HG02798 (cell line): ENCODE measurements around the gene AP3S2.
"Not testable (repeated sequence)": the region's sequence is repeated elsewhere in the genome, so short reads cannot be mapped to it uniquely, and the experiment has no call there.

Experiments
- ATAC-seq: cut with Tn5 transposase; IDR thresholded peaks from one replicate; pipeline ENCODE4 v1.9.1; 2021; ENCODE audit warnings: mild to moderate bottlenecking; ENCODE audit not compliant: unreplicated experiment, poor library complexity

The AP3S2 gene

DNA sequence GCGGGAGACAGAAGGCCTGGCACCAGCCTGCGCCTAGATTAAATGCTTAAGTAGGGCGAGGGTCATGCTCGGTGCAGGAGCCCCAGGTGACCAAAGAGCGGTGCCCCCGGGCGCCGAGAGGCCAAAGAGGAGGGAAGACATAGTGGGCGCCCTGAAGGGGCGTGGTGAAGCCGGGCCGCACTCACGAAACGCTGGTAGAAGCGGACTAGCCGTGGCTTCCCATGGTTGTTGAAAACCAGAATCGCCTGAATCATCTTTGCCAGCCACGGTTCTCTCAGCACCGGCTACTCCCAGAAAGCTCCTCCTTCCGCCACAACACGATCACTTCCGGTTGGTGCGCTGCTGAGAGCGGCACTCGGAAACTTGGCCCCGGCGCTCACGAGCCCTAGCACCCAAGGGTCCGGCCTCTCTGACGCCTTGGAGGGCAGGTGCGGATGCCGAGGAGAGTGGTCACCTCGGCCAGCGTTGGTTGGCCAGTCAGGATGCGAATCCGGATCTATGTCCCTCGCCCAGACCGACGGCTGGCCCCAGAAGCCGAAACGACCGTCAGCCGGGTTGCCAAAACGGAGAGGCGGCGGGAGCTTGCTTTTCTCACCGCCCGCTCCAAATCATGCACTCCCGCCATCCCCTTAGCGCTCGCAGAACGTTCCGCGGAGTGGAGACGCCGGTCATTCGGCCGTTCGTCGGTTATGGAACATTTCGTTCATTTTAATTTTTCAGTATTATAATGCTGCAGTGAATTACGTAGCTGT is at the start of gene AP3S2:
Gene AP3S2, minus strand, starts transcription at position 299 of the 752 bp plus-strand sequence. Its CDS starts 45 bp downstream, at position 254.
- peak; percentile 94 for ATAC-seq

DNA sequence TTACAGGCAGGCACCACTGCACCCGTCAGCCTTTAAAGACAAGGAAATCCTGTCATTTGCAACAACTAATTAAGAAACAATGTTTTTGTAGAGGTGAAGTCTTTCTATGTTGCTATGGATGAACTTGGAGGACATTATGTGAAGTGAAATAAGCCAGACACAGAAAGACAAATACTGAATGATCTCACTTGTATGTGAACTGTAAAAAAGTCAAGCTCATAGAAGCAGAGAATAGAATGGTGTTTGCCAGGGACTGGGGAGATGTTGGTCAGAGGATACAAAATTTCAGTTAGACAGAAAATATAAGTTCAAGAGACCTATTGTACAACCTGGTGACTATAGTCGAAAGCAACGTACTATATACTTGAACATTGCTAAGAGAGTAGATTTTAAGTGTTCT is 46.1 kb upstream of the AP3S2 start:
- no peak for ATAC-seq

DNA sequence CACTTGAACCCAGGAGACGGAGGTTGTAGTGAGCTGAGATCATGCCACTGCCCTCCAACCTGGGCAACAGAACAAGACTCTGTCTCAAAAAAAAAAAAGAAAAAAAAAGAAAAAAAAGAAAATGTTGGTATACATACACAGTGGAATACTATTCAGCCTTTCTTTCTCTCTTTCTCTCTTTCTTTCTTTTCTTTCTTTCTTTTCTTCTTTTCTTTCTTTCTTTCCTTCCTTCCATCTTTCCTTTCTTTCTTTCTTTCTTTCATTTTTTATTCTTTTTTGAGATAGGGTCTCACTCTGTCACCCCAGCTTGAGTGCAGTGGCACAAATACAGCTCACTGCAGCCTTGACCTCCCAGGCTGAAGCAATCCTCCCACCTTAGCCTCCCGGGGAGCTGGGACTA is 45.6 kb upstream of the AP3S2 start:
- not testable (repeated sequence) for ATAC-seq

DNA sequence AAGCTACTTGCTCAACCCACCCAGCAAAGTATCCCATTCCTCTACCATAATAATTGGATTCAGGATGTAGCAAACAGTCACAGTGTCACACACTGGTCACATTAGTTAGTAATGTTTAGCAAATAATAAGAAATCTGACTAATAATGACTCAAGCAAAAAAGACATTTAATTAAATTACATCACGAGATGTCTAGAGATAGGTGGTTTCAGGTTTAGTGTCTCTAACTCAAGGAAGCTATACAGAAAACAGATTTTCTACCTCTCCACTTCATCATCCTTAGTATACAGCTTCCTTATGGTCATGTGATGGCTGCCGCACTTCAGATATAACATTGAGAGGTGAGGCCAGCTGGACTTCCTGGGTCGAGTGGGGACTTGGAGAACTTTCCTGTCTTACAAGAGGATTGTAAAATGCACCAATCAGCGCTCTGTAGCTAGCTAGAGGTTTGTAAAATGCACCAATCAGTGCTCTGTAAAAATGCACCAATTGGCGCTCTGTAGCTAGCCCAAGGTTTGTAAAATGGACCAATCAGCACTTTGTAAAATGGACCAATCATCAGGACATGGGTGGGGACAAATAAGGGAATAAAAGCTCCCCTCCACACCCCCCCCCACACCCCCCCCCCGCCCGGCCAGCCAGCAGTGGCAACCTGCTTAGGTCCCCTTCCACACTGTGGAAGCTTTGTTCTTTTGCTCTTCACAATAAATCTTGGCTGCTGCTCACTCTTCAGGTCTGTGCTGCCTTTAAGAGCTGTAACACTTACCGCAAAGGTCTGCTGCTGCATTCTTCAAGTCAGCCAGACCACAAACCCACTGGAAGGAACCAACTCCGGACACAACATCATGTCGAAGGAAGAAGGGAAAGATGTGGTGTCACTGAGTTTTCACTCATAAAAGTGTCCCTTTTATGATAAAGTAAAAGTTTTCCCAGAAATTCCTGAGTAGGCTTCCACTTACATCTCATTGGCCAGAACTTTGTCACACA is 43.9 kb upstream of the AP3S2 start:
- ATAC-seq = no peak

DNA sequence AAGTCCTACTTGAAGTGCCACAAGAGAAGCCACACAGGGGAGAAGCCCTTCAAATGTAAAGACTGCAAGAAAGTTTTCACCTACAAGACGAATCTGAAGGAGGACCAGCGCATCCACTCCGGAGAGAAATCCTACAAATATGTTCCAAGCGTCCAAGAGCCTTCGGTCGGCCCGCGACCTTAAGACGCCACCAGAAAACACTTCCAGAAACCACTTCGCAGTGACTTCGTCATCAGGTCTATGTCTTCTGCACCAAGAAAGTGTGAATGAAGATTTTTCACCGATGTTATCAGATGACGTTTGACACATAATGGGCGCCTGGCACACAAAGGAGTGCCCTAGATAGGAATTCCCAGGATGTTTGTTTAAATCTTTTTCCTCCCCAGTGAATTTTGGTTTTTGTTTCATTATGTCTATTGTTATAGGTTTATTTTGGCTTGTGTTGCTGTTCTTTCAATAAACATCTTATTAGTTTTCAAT is 43.0 kb upstream of the AP3S2 start:
- ATAC-seq = no peak

DNA sequence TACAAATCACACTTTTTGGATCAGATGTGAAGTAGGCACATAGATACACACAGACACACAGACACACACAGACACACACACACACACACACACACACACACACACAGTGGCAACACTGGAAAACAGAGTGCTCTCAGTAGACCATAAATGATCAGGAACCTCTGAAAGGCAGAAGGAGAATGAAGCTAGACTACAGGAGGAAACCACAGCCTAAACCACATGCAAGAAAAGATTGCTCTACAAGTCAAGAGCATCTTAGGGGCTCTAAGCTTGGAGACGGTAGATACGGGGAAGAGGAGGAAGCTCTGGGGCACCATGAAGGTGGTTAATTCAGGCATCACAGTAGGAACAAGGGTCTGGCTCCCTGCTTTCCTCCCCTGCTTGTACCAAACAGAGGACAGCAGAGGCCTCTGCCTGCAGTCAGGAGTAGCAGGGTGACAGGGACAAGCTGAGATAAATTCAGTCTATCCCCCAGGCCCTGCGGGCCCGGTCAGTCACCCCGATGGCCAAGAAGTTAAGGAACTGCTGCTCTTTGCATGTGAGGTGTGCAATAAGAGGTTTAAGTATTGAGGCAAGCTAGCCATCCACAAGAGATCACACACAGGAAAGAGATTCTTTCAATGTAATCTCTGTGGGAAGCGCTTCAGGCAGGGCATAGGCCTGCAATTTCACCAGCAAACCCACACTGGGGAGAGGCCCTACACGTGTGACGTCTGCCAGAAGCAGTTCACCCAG is 42.4 kb upstream of the AP3S2 start:
- no peak for ATAC-seq

DNA sequence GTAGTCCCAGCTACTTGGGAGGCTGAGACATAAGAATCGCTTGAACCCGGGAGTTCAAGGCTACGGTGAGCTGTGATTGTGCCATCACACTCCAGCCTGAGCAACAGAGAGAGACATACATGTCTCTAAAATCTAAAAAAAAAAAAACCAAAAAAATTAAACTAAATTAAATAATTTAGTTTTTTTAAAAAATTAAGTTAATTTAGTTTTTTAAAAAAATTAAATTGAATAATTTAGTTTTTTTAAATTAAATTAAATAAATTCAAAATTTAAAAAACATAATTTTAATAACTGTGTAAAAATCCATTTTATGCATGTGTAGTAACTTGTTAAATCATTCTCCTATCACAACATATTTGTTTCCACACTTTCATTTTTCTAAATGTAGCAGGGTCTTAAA is 39.1 kb upstream of the AP3S2 start:
- no peak for ATAC-seq

DNA sequence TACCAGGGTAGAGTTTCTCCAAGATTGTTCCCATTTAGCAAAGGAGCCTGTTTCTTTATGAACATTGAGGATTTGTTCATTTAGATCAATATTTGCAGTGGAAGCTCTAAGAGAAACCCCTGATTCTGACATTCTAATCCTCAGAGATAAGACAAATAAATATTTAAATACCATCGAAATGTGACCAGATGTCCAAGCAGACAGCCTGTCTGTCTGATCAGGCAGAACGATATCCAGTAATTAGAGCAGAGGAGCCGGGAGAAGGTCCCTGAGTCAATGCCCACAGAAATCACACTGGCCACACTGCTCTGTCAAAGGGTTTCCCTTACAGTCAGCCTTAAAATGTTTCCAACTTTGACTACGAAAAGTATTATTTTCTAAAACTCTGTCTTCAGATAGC is 34.6 kb upstream of the AP3S2 start:
- ATAC-seq = no peak

DNA sequence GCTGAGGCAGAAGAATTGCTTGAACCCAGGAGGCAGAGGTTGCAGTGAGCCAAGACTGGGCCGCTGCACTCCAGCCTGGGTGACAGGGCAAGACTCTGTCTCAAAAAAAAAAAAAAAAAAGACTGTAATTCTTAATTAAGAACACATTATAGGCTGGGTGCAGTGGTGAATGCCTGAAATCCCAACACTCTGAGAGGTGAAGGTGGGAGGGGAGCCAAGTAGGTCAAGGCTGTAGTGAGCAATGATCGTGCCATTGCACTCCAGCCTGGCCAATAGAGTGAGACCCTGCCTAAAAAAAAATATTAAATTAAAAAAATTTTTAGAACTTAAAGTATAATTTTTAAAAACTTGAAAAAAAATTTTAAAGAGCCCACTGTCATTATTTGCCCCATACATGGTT is 32.4 kb upstream of the AP3S2 start:
- ATAC-seq = no peak

DNA sequence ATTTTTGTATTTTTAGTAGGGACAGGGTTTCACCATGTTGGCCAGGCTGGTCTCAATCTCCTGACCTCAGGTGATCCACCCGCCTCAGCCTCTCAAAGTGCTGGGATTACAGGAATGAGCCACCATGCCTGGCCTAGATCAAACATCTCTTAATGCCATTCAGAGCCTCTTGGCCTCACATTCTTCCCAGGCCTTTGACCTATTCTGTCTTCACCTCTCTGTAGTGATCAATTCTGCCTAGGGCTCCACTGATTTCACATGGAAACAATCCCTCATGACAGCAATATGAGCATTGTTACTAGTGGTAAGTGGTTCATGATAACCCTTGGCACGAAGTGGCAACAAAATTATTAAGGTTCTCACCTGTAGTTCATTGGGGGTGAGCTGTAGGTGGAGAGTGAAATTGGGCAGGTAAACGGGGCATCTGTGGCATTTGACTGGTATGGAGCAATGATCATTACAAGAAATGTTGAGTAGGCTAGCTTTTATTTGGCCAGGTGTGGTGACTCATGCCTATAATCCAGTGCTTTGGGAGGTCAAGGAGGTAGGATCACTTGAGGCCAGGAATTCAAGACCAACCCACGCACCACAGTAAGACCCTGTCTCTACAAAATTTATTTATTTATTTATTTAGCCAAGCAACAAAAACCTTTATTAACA is 23.8 kb upstream of the AP3S2 start:
- ATAC-seq = no peak

DNA sequence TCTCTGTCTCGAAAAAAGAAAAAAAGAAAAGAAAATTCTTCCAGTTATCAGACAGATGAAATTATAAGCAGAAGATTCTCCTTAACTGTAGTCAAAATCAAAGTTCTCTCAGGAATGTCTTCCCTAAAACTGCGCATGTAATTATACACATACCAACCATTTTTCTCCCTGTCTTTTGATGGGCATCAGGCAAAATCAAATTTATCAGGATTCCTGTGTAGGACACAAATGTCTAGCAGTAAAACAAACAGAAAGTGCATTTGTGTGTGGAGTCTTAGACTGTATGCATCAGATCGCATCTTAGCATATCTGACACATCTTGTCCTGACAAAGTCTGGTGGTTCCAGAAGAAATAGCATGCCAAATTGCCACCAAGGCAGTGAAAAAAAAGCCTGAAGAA is 22.9 kb upstream of the AP3S2 start:
- ATAC-seq = no peak

DNA sequence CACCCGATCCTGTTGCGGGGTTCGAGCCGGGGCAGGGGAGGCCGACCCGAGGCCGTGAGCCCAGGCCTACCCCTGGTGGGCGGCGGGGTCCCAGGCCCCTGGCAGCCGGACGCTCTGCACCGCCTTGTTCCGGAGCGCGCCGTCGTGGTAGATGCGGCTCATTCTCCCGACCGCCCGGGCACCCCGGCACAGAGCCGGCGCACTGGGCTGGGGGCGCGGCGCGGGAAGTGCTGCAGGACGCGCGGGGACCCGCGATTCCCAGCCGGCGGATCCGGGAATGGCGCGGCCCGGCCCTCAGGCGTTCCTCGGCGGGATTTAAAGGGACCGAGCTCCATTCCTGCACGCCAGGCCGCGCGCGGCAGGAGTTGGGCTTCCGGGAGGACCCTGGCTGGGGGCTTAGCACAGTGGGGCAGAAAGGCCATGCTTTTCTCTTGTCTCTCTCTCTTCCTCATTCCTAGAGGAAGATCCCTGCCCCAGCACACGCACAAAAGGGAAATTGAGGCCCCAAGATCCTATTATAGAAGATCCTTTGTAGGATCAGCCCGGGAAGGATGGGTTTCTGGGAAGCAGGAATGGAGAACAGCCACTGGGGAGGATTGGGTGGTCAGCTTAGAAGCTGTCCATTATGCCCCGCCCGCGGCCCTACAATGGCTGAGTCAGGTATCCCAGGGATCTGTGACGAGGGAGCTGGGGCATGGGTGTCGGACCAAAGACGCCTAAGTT is 19.0 kb upstream of the AP3S2 start, which contains the start of gene ARPIN:
Gene ARPIN, minus strand, starts transcription at position 279 of the 723 bp plus-strand sequence. Its CDS starts 117 bp downstream, at position 162.
- ATAC-seq = no peak

DNA sequence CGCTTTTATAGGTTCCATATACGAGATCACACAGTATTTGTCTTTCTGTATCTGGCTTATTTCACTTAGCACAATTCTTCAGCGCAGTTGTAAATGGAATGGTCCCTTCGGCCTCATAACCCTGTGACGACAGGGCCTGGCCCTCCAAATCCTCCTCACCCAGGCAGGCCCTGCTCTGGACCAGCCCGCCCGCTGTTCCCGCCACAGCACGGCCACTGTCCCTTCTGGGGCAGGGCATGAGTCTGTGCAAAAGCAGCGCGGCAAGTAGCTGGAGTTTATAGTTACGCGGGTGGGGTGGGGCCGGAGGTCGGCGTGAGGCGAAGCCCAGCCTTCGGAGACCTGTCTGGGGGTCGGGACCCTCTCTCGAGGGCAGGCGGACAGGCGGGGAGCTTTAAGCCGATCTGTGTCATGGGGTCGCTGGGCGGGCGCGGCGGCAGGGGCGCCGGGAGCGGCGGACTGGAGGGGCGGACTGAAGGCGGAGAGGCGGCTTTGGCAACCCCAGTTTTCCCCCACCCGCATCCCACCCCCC is 18.4 kb upstream of the AP3S2 start:
- ATAC-seq = no peak

DNA sequence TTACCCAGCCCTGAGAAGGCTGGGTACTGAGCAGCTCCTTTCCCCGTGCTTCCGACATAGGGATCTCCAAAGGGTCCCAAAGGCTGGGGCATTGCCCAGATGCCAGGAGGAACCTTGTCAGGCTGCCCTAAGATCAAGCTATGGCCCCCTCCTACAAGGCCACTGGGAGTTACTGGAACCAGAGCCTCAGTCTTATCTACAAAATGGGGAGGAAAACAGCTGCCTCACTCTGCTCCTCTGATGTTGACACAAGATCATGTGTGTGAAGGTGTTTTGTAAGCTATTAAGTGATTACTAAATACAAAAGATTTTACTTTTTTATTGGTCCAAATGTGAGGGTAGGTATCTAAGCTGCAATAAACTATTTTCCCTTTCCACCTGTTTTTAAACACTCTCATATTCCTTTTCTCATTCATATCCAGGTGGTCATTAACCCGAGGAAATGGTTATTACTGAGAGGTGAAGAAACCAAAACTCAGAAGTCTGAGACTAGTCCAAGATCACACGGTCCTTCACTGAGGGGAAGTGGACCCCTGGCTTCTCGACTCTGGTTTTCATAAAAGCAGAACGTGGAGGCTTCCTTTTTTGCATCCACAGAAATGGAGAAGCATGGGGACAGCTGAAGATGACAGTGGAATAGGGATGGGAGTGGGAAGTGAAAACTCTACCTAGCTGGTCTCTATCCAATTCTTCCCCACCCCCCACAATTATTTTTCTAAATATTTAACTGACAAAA is 17.3 kb upstream of the AP3S2 start:
- no peak for ATAC-seq

DNA sequence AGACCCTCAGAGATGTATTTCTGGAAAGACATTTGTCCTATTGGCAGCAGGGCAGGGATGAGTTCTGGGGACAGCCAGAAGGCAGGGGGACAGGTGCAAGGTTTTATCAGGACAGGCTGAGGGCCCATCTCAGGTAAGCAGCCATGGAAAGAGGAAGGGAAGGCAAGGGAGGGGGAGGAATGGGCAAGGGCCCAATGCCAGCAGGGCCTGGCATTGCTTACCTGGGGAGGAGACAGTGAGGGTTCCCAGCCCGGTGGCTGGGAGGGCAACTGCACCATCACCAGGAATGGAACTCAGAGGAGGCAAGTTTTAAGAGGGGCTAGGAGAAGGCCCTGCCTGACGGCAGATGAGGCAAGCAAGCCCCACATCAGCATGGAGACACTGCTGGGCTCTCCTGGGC is 15.8 kb upstream of the AP3S2 start:
- no peak for ATAC-seq

DNA sequence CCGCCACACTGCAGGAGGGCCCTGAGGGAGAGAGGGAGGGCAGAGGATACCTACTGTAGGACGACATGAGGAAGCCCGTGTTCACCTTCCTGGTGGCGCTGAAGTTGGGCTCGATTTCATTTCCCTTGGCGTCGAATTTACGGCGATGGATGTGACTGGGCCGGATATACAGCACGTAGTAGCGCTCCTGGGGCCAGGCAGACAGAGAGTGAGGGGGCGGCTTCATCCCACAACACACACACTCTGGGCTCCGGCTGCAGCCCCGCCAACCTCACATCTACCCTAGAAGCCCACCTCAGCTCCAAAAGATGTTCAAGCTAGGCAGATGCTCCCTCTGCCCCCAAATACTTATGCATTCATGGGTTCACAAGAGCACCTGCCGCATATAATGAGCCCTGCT is 14.4 kb upstream of the AP3S2 start:
- no peak for ATAC-seq

DNA sequence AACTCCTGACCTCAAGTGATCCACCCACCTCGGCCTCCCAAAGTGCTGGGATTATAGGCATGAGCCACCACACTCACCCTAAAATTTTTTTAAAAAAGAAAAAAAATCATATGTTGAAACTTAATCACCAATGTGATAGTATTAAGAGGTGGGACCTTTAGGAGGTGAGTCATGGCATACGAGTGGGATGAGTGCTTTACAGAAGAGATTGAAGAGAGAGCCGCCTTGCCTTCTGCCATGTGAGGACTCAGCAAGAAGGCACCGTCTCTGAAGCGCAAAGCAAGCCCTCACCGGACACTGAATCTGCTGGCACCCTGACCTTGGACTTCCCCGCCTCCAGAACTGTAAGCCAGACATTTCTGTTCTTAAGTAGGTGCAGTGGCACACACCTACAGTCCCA is 13.5 kb upstream of the AP3S2 start:
- ATAC-seq = no peak

DNA sequence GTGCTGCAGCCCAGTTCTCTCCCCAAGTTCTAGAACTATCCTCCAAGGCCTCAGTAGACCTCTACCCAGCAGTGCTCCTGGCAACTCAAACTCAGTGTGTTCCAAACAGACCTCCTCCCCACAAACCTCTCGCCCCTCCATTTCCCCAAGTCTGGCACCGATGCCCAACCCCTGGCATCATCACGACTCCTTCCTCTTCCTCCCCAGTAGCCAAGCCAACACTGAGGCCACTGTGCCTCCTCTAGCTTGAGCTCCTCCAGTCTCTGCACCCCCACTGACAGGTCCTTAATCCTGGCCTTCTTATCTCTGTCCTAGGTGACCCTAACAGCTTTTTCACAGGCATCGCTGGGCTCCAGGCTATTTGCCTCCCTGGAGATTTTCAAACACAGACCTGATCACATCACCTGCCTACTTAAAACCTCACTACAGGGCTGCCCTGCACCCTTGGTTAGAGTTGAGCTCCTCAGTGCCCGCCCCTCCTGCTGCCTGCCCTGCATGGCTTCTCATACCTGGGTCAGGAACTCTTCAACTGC is 12.1 kb upstream of the AP3S2 start:
- ATAC-seq = no peak
